Erythroblast (primary cell): Measurements from ENCODE around the gene MSH3.

Experiments used
- DNase-seq, 2 experiments: peaks; one replicate each; lab custom pipeline; 2025; lab: John Stamatoyannopoulos, UW
- GATA1 ChIP-seq: IDR thresholded peaks from 2 replicates; pipeline ENCODE4 v1.6.1; 2011; ENCODE audit warnings: low read depth, mild to moderate bottlenecking, control low read depth, low read length, moderate library complexity
- POLR2A ChIP-seq: IDR thresholded peaks from 2 replicates; pipeline ENCODE4 v1.6.1; 2011; ENCODE audit warnings: mild to moderate bottlenecking, low read length

The MSH3 gene

DNA sequence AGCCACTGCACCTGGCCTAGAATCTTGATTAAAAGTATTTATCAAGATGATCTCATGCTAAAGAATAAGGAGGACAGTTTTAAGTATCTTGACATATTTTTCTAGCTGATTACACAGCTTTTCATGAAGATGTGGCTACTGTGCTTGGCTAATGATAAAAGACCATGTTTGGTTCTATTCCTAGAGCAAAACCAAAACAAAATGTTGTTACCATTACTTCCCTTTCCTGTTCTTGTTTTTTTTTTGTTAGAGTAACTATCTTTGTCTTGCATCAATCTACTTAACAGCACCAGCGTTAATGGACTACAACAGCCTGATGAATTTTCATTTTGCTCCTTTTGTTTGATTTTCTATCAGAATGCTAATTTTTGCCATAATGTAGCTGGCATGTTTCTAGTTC, 86.5 kb downstream of the MSH3 start:
- TF ChIP-seq GATA1: no peak
- TF ChIP-seq POLR2A: no peak
- DNase-seq: no peak

DNA sequence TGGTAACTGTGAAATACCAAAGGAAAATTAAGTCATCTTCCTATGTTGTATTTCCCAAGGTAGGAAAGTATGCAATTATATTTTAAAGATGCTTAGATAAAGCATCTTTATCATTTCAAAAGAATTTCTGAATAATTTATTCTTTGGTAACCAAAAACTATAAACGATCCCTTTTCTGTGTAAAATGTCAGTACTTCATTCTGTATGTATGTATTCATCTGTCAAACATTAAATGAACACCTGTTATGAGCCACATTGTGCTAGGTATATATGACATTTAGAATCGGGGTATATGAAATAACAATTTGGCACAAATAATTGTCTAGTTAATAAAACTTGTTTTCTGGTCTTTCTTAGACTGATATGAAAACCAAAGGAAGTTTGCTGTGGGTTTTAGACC, 89.7 kb downstream of the MSH3 start:
- TF ChIP-seq POLR2A (no peak), GATA1 (no peak)
- no peak for DNase-seq

DNA sequence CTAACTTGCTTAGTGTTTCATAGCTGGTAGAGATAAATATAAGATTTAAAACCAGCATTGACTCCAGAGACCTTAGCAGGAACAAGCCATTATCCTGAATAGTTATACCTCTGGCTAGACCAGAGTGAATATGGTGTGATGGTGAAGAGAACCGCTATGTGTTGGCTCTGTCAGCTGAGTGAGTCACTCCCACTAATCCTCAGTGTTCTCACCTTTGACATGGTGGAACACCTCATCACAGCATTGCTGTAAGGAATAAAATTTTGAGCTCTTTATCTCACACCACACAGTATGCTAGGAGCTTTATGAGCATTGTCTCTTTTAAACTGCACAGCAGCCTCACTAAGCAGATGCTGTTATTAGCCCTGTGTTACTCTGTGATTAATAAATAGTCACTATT, 91.0 kb downstream of the MSH3 start:
- TF ChIP-seq GATA1 (no peak), POLR2A (no peak)
- DNase-seq: no peak

DNA sequence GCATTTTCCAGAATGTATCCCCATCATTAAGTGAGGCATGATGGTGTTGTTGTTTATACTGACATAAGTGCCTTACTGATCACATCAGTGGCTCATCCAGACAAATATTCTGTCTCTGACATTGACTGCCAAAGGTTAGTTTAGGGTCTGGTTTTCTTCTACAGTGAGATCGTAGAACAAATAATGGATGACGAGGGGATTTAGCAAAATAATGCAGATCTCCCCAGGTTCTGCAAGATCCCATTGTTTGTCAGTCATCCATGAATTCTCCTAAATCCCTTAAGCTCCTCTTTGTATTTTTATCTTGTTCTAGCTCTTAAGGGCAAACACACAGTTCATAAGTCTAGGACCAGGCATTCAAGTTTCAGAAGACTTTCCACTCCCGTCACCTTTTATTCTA, 93.5 kb downstream of the MSH3 start:
- TF ChIP-seq POLR2A (no peak), GATA1 (no peak)
- DNase-seq: no peak

DNA sequence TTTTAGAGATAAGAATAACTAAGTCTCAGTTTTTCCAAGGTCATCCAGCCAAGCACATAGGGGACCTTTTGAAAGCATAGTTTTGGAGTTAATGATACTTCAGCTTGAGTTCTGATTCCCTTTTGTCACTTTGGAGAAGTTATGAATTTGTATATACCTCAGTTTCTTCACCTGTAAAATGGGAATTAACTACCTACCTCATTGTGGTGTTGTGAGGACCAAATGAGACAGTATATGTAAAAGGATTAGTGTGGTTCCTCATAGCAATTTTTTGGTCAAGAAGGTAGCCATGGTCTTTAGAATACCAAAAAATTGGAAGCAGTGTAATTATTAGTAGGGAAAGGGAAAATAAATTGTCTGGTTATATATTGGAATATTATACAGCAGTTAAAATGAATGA, 98.0 kb downstream of the MSH3 start:
- no peak for TF ChIP-seq GATA1
- TF ChIP-seq POLR2A: no peak
- DNase-seq: no peak

DNA sequence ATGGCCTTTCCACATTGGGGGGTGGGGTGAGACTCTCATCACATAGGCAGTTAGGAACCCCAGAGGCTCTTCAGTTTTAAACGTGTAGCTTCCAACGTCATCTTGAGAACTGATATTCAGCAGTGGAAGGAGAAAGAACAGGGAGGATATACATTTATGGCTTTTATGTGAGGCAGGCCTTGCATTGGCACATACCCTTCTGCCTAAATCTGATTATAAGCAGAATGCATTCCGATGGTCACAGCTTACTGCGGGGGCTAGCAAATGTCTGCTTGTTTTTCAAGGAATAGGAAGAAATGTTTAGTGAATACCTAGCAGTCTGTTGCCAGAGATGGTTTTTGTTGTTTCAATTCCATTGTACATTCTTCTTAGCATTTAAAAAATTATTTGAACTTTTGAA, 99.3 kb downstream of the MSH3 start:
- DNase-seq: no peak
- no peak for TF ChIP-seq POLR2A
- no peak for TF ChIP-seq GATA1

DNA sequence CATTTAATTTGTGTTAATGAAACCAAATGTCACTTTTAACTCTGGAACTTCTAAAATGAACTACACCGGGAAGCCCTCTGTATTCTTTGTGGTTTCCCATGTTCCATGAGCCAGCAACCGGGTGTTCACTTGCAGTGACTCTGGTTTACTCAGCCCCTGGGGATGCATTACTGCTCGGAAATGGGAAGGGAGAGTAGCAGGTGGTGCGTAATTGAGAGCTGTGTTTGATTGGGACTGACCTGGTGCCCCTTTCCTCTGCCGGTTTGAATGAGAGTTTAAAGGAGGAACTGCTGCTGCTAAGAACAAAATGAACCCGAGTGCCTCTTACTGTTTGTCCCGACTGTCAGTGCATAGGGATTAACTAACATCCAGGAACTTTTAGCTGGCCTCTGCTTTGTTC, 100.4 kb downstream of the MSH3 start:
- TF ChIP-seq POLR2A (no peak), GATA1 (no peak)
- no peak for DNase-seq

DNA sequence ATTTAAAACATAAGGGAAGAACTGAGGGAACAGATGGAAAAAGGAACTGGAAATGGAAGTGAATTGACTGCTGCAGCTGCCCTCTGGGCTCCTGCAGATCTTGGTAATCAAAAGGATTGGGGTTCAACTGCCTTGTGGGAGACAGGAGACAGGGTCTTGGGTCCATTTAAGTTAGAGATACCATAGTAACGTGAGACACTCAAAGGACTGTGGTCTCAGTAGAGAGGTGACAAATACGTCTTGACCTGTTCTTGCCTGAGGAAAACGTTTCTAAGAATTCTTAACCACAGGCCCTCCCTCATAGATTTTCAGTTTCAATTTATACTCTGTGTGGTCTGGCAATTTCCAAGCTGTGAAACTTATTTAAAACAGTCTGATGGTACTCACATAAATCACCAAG, 101.2 kb downstream of the MSH3 start:
- DNase-seq: no peak
- TF ChIP-seq POLR2A (no peak), GATA1 (no peak)

DNA sequence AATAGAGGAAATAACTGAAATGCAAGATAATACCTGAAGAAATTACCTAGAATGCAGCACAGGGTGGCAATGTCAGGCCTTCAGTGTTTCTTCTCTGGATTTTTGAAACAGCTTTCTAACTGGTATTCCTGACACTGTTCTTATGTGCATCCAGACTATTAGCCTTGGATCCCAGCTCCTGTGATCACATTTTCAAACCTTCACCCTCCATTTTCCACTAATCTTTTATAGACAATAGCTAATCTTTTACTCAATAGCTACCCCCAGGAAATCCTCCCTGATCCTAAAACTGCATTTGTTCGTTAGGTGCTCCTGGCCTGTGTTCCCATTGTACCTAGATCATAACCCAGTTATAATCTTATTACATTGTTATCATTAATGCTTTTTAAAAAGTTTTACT, 101.8 kb downstream of the MSH3 start:
- TF ChIP-seq POLR2A (no peak), GATA1 (no peak)
- DNase-seq: no peak

DNA sequence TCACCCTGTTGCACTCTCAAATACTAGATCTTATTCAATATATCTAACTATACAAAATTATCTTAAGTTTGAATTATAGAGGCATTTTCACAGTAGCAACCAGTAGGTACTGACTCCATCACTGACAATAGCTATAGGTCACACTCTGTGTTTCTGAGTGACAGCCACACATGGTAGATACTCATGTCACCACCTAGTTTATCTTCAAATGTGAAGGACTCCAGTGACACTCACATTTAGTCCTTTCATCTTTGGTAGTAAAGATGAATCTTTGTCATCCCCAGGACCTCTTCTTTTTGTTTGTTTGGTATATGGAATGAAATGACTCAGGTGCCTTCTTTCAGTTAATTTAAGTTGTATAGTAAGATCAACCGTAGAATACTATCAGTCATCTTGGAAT, 102.8 kb downstream of the MSH3 start:
- TF ChIP-seq GATA1 (no peak), POLR2A (no peak)
- DNase-seq: no peak

DNA sequence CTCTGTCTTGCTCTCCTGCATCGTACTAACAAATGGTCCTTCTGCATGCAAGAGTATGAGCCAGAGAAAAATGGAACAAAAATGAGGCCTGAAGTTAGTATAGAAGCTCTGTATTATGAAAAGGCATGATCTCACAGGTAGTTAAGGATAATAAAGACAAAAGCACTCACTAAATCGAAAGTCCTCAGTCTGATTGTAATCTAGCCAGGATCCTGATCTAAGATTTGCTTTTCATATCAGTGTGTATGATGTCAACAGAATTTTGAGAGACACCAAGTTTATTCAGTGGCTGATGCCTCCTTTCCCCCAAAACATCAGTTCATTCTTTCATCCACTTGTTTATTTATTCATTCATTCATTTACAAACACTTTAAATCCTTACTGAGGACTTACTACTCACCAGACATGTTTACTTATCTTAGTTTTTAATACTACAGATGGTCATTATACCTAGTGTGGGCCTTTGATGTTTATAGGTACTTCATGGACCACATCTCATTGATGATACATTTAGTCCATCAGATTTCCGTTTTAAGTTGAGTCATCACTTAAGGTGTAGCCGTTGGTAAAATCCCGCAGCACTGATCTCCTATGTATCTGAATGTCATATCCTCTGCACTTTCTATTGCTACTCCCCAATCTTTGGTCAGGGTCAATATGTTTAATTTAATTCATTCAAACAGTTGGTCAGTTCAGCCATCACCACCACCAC, 105.6 kb downstream of the MSH3 start:
- TF ChIP-seq POLR2A (no peak), GATA1 (no peak)
- no peak for DNase-seq

DNA sequence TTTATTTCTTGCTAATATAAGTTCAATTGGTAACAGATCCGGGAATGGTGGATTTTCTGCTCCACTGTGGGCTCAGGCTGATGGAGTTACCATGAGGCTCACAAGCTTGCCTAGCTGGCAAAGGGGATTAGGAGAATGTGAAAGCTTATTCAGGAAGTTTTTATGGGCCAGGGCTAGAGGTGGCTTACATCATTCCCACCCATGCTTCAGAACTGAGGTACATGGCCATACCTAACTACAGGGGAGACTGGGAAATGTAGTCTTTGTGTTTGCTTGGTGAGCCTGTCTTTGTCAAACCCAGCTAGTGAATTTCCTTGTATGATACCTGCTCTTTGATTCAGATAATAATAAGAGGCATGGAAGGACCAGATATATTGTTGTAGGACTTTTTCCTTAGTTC, 106.2 kb downstream of the MSH3 start:
- TF ChIP-seq POLR2A (no peak), GATA1 (no peak)
- DNase-seq: no peak

DNA sequence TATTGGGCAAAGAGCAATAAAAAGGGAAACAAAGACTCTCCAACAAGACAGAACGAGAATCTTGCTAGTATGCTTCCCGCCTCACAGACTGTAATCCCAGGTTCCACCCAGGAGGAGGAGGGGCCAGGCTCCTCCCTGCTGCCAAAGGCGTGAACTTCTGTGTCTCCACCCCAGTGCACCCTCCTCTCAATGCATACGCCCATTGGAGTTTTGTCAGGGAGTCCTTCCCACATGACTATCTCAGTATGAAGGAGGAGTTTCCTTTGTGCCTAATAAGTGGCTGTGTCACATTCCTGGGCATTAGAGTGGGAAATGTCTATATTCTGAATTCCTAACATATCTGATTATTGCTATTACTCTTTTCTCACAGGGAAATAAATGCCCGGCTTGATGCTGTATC, 106.7 kb downstream of the MSH3 start:
- TF ChIP-seq GATA1 (no peak), POLR2A (no peak)
- peak in 1 of 2 experiments; percentile 15 for DNase-seq

DNA sequence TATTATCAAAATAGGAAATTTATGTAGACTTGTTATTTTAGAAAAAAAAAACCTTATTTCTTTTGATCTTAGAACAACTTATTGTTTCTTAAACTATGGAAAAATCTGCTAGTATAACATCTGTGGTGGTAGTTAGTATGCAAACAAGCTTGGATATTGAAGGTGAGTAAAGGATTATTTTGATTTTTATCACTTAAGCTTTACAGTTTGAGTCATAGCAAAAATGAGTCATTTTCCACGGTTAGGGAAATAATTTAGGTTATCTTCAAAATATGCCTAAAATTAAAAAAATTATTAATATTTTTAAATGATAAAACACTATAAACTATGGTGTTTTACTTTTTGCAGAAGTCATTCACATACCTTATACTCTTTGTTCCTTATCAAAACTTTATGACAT, 107.5 kb downstream of the MSH3 start:
- TF ChIP-seq GATA1 (no peak), POLR2A (no peak)
- no peak for DNase-seq

DNA sequence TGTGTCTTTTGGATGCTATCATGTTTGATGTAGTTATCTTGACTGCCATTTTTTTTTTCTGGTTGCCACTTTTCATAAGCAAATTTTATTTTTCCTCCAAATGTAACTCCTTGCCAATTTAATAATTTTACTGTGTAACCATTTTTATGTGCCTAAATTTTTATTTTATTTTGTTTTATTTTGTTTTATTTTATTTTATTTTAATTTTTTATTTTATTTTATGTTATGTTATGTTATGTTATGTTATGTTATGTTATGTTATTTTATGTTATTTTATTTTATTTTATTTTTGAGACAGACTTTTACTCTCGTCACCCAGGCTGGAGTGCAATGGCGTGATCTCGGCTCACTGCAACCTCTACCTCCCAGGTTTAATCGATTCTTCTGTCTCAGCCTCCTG, 108.1 kb downstream of the MSH3 start:
- DNase-seq: no peak
- no peak for TF ChIP-seq GATA1
- no peak for TF ChIP-seq POLR2A

DNA sequence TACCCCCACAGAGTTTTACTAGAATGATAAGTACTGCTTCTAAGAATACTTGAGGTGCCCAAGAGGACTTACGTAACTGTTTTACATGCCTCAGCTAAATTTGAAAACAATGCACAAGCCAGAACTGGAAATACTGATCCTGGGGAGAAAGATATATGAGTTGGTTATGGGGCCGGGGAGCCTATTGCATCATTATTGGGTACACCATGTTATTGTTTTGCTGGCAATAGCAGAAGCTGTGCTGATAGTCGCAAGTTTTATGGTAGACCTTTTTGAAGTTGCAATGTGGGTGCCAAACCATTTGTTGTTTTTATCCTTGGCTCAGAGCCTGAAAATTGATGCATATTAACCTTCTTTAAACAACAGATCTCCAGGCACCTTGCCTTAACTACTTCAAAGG, 108.8 kb downstream of the MSH3 start:
- TF ChIP-seq GATA1 (no peak), POLR2A (no peak)
- DNase-seq: no peak
